Stimulated activated CD8-positive, alpha-beta memory T cell treated with anti-CD3 and anti-CD28 coated beads, Interleukin-2, amount 100 ng/mL, for 1 hour (primary cell): ENCODE data around the gene SMARCD1.

Experiments used
- DNase-seq, 2 donors: peaks; one replicate each; pipeline ENCODE4 v3.0.0-alpha.2; 2020; ENCODE audit warnings: low read depth in 2 of 2

The SMARCD1 gene

GRCh38 chr12:50104417-50105366 is 19.6 kb downstream of the SMARCD1 start:
- no peak for DNase-seq

GRCh38 chr12:50105913-50106450 is 20.8 kb downstream of the SMARCD1 start:
- no peak for DNase-seq

- no peak for DNase-seq
Observed at GRCh38 chr12:50106907-50107306, 21.8 kb downstream of the SMARCD1 start.

GRCh38 chr12:50107416-50108268 is 22.5 kb downstream of the SMARCD1 start:
- DNase-seq = no peak

GRCh38 chr12:50109319-50109718 is 24.2 kb downstream of the SMARCD1 start:
- no peak for DNase-seq

GRCh38 chr12:50110127-50110761 is 25.1 kb downstream of the SMARCD1 start:
- no peak for DNase-seq

GRCh38 chr12:50110762-50111351 is 25.7 kb downstream of the SMARCD1 start:
- DNase-seq = no peak

GRCh38 chr12:50111395-50111692 is 26.2 kb downstream of the SMARCD1 start:
- no peak for DNase-seq

GRCh38 chr12:50111693-50112455 is 26.7 kb downstream of the SMARCD1 start, which contains the start of gene COX14:
Gene COX14 (plus strand): TSS chr12:50112236. CDS start chr12:50120044, 7,808 bp downstream.
- DNase-seq = peak; percentile 98 to 99

GRCh38 chr12:50112456-50113218 is 27.5 kb downstream of the SMARCD1 start:
- DNase-seq = no peak

GRCh38 chr12:50117057-50117622 is 32.0 kb downstream of the SMARCD1 start:
- DNase-seq = no peak

GRCh38 chr12:50119387-50119786 is 34.2 kb downstream of the SMARCD1 start:
- DNase-seq = no peak

- DNase-seq = no peak
Observed at GRCh38 chr12:50120521-50120920, 35.4 kb downstream of the SMARCD1 start.

GRCh38 chr12:50120953-50121352 is 35.8 kb downstream of the SMARCD1 start:
- DNase-seq = no peak

GRCh38 chr12:50121641-50122040 is 36.5 kb downstream of the SMARCD1 start:
- DNase-seq = no peak

- DNase-seq = no peak
Observed at GRCh38 chr12:50123203-50123602, 38.1 kb downstream of the SMARCD1 start.

GRCh38 chr12:50127546-50127945 is 42.4 kb downstream of the SMARCD1 start:
- no peak for DNase-seq

- no peak for DNase-seq
Observed at GRCh38 chr12:50129290-50129689, 44.1 kb downstream of the SMARCD1 start.

- DNase-seq = no peak
Observed at GRCh38 chr12:50132505-50133135, 47.5 kb downstream of the SMARCD1 start.
